WTC11 (cell line): Measurements from ENCODE around the gene SAMD9L. TPM values are rescaled to one million over a fixed set of nuclear protein-coding genes. Genes with fewer than 3 reads are reported as not detected.

Experiments used
- ATAC-seq: fragments of 200-7000 bp; cut with Tn5 transposase; 2 replicates; pipeline ENCODE4 v1.10.0; 2021; ENCODE audit warnings: mild to moderate bottlenecking, moderate library complexity
- Bru-seq: library from RNA; stranded (reverse); fragments of 400-500 nt; gene quantifications from one replicate; lab custom pipeline; 2021; lab: Mats Ljungman, UMichigan
- CTCF ChIA-PET: fragments of 300-600 bp; sonication (Branson Sonifier 250); formaldehyde crosslinking; loops from one replicate; lab custom pipeline; 2021; ENCODE audit warnings: antibody characterized with exemption; lab: Charles Lee
- POLR2A ChIA-PET: fragments of 350-600 bp; sonication (Branson Sonifier 250); formaldehyde crosslinking; loops from one replicate; lab custom pipeline; 2021; ENCODE audit warnings: antibody characterized with exemption; lab: Charles Lee
- DNase-seq: peaks from one replicate; pipeline ENCODE4 v3.0.0; 2021; ENCODE audit warnings: low spot score
- H3K27ac Mint-ChIP-seq: 2 replicates; pipeline ENCODE4 v1.8.0; 2021; ENCODE audit warnings: mixed read lengths
- H3K27me3 Mint-ChIP-seq: 2 replicates; pipeline ENCODE4 v1.8.0; 2021; ENCODE audit warnings: low read depth, mild to moderate bottlenecking, moderate library complexity, mixed read lengths
- H3K36me3 Mint-ChIP-seq: 2 replicates; pipeline ENCODE4 v1.8.0; 2021; ENCODE audit warnings: mixed read lengths
- H3K4me1 Mint-ChIP-seq: 2 replicates; pipeline ENCODE4 v1.8.0; 2022; ENCODE audit warnings: mixed read lengths
- H3K4me3 Mint-ChIP-seq: 2 replicates; pipeline ENCODE4 v1.8.0; 2021; ENCODE audit warnings: mild to moderate bottlenecking, moderate library complexity, mixed read lengths
- H3K9me3 Mint-ChIP-seq: 2 replicates; pipeline ENCODE4 v1.8.0; 2021; ENCODE audit warnings: mixed read lengths
- ATF2 ChIP-seq: sonication (generic); formaldehyde crosslinking; IDR thresholded peaks from 2 replicates; pipeline ENCODE4 v1.8.1; 2022; ENCODE audit warnings: low read depth, missing genetic modification reagents, borderline replicate concordance
- ATF6 ChIP-seq: sonication (generic); formaldehyde crosslinking; IDR thresholded peaks from 2 replicates; pipeline ENCODE4 v1.8.1; 2023; ENCODE audit warnings: mild to moderate bottlenecking, missing genetic modification reagents
- CBFB ChIP-seq: sonication (generic); formaldehyde crosslinking; IDR thresholded peaks from 2 replicates; pipeline ENCODE4 v1.8.1; 2022; ENCODE audit warnings: mild to moderate bottlenecking, low read depth, missing genetic modification reagents
- E2F1 ChIP-seq: sonication (generic); formaldehyde crosslinking; IDR thresholded peaks from 2 replicates; pipeline ENCODE4 v1.8.0; 2022; ENCODE audit warnings: mild to moderate bottlenecking, missing genetic modification reagents
- HMGA2 ChIP-seq: fragments of 250-450 bp; sonication (Bioruptor Pico); IDR thresholded peaks from 2 replicates; pipeline ENCODE4 v1.4.0; 2021; ENCODE audit warnings: mild to moderate bottlenecking, moderate library complexity
- JUN ChIP-seq: sonication (generic); formaldehyde crosslinking; IDR thresholded peaks from 2 replicates; pipeline ENCODE4 v1.8.0; 2023; ENCODE audit warnings: mild to moderate bottlenecking, missing genetic modification reagents
- MLX ChIP-seq: sonication (generic); formaldehyde crosslinking; IDR thresholded peaks from 2 replicates; pipeline ENCODE4 v1.8.1; 2023; ENCODE audit warnings: mild to moderate bottlenecking, missing genetic modification reagents, moderate library complexity
- NFATC4 ChIP-seq: fragments of 250-450 bp; sonication (Bioruptor Pico); IDR thresholded peaks from 2 replicates; pipeline ENCODE4 v1.9.0; 2021; ENCODE audit warnings: mild to moderate bottlenecking
- NFE2L1 ChIP-seq: sonication (generic); formaldehyde crosslinking; IDR thresholded peaks from 2 replicates; pipeline ENCODE4 v1.8.1; 2023; ENCODE audit warnings: missing genetic modification reagents
- OVOL2 ChIP-seq: fragments of 250-450 bp; sonication (Bioruptor Pico); IDR thresholded peaks from 2 replicates; pipeline ENCODE4 v1.9.0; 2021; ENCODE audit warnings: mild to moderate bottlenecking, borderline replicate concordance
- PRDM15 ChIP-seq: sonication (generic); formaldehyde crosslinking; IDR thresholded peaks from 2 replicates; pipeline ENCODE4 v1.8.0; 2022; ENCODE audit warnings: missing genetic modification reagents
- RORB ChIP-seq: fragments of 250-450 bp; sonication (Bioruptor Pico); IDR thresholded peaks from 2 replicates; pipeline ENCODE4 v1.9.0; 2021; ENCODE audit warnings: mild to moderate bottlenecking
- SOX15 ChIP-seq: fragments of 250-450 bp; sonication (Bioruptor Pico); IDR thresholded peaks from 2 replicates; pipeline ENCODE4 v1.9.0; 2021; ENCODE audit warnings: mild to moderate bottlenecking
- SP1 ChIP-seq: sonication (generic); formaldehyde crosslinking; conservative IDR thresholded peaks from 2 replicates; pipeline ENCODE4 v1.8.1; 2022; ENCODE audit warnings: missing genetic modification reagents
- ZBTB21 ChIP-seq: sonication (generic); formaldehyde crosslinking; IDR thresholded peaks from 2 replicates; pipeline ENCODE4 v1.8.1; 2023; ENCODE audit warnings: mild to moderate bottlenecking, missing genetic modification reagents, borderline replicate concordance
- ZNF121 ChIP-seq: sonication (generic); formaldehyde crosslinking; IDR thresholded peaks from 2 replicates; pipeline ENCODE4 v1.8.0; 2023; ENCODE audit warnings: missing genetic modification reagents
- ZNF232 ChIP-seq: sonication (generic); formaldehyde crosslinking; IDR thresholded peaks from 2 replicates; pipeline ENCODE4 v1.8.0; 2022; ENCODE audit warnings: mild to moderate bottlenecking, missing genetic modification reagents
- ZNF396 ChIP-seq: fragments of 250-450 bp; sonication (Bioruptor Pico); IDR thresholded peaks from 2 replicates; pipeline ENCODE4 v1.8.0; 2021; ENCODE audit warnings: mild to moderate bottlenecking, moderate library complexity, borderline replicate concordance
- ZNF416 ChIP-seq: fragments of 250-450 bp; sonication (Bioruptor Pico); IDR thresholded peaks from 2 replicates; pipeline ENCODE4 v1.9.0; 2021; ENCODE audit warnings: mild to moderate bottlenecking, inconsistent platforms
- ZSCAN18 ChIP-seq: fragments of 250-450 bp; sonication (Bioruptor Pico); IDR thresholded peaks from 2 replicates; pipeline ENCODE4 v2.1.2; 2022; ENCODE audit warnings: mild to moderate bottlenecking, moderate library complexity
- long read RNA-seq, 3 experiments: library from RNA in 1 of 3; library from capped mRNA in 1 of 3; library from polyadenylated mRNA in 1 of 3; unstranded in 2 of 3; stranded (forward) in 1 of 3; transcript quantifications; one replicate each; pipeline ENCODE4 v2.0.0, GENCODE V29; 2021
- total RNA-seq: library from RNA; stranded (reverse); gene quantifications from 3 replicates; pipeline ENCODE4 v1.2.3, GENCODE V29; 2021

The SAMD9L gene
- total RNA-seq (0.15 to 0.23 TPM (median 0.21 TPM) in 3 replicates), Bru-seq, nascent RNA (not detected)
- long read RNA-seq, experiment 1: 0 reads
- long read RNA-seq, experiment 2: 0 reads
- long read RNA-seq, experiment 3: 0 reads

- H3K9me3 Mint-ChIP-seq: no peaks in the 10 kb centered on the region
- peaks cover 7% of the 10 kb centered on the region; the same call in 1 of the 2 replicates for H3K4me1 Mint-ChIP-seq
- no peaks in the 10 kb centered on the region for H3K36me3 Mint-ChIP-seq
- no peaks in the 10 kb centered on the region; the same call in 1 of the 2 replicates for H3K27me3 Mint-ChIP-seq
- DNase-seq: no peak
- ChIA-PET CTCF (no interaction called here), POLR2A (no interaction called here)
- TF ChIP-seq RORB (CRISPR knock-in tag) (no peak), SP1 (CRISPR knock-in tag) (no peak), OVOL2 (no peak), ZNF232 (CRISPR knock-in tag) (no peak), NFE2L1 (CRISPR knock-in tag) (no peak), SOX15 (CRISPR knock-in tag) (no peak)
- no peak within 1 kb of the TSS for H3K27ac Mint-ChIP-seq
- ATAC-seq: no peak
- no peak within 1 kb of the TSS for H3K4me3 Mint-ChIP-seq
Measured at GRCh38 chr7:93148144-93148543, at the start of gene SAMD9L. TSS of gene SAMD9L (minus strand) at chr7:93148385. CDS start at chr7:93135971, 12,414 bp downstream.

GRCh38 chr7:93196336-93196735 lies 48.2 kb upstream of the SAMD9L start:
- CTCF ChIA-PET: no interaction called here
- POLR2A ChIA-PET: no interaction called here
- no peaks in the 10 kb centered on the region for H3K4me1 Mint-ChIP-seq
- DNase-seq (no peak), ATAC-seq (no peak)
- H3K27ac Mint-ChIP-seq: no peak overlapping the region
- no peaks in the 10 kb centered on the region for H3K9me3 Mint-ChIP-seq
- no peak overlapping the region for H3K4me3 Mint-ChIP-seq
- no peak for TF ChIP-seq ATF6 (CRISPR knock-in tag)
- TF ChIP-seq ZNF396 (CRISPR knock-in tag): no peak
- TF ChIP-seq ZSCAN18: no peak
- no peak for TF ChIP-seq CBFB (CRISPR knock-in tag)
- TF ChIP-seq E2F1: no peak
- TF ChIP-seq HMGA2 (CRISPR knock-in tag): no peak
- no peak for TF ChIP-seq ZNF416 (CRISPR knock-in tag)
- H3K27me3 Mint-ChIP-seq: peaks cover 19% of the 10 kb centered on the region
- H3K36me3 Mint-ChIP-seq: no peaks in the 10 kb centered on the region

- TF ChIP-seq NFATC4 (no peak), MLX (no peak), JUN (CRISPR knock-in tag) (no peak), ZNF396 (CRISPR knock-in tag) (no peak), ZNF121 (CRISPR knock-in tag) (no peak), SOX15 (CRISPR knock-in tag) (no peak), ZBTB21 (CRISPR knock-in tag) (no peak), ATF2 (CRISPR knock-in tag) (no peak), PRDM15 (CRISPR knock-in tag) (no peak)
- ChIA-PET CTCF (interaction anchor here (1.0 kb wide), 1 partner anchor 249 kb away, joined by 3 read pairs; no protein-coding TSS in a partner anchor), POLR2A (no interaction called here)
- Mint-ChIP-seq H3K4me3 (no peak overlapping the region), H3K4me1 (no peaks in the 10 kb centered on the region), H3K27ac (no peak overlapping the region), H3K9me3 (no peaks in the 10 kb centered on the region), H3K27me3 (peaks cover 26% of the 10 kb centered on the region), H3K36me3 (no peaks in the 10 kb centered on the region)
- ATAC-seq (no peak), DNase-seq (no peak)
Measured at GRCh38 chr7:93194386-93194785, 46.2 kb upstream of the SAMD9L start.
